Cardiac ventricle fibroblast (primary cell): ENCODE measurements around the gene FN3KRP. TPM values are rescaled to one million over a fixed set of nuclear protein-coding genes. Genes with fewer than 3 reads are reported as not detected.

Experiments used
- total RNA-seq: library from RNA; depleted of rRNA; stranded (reverse); fragments of >200 nt; gene quantifications from 2 replicates; pipeline ENCODE4 v1.2.3, GENCODE V29; 2015

FN3KRP gene
- total RNA-seq = 15.8 and 16.0 TPM in 2 replicates

GRCh38 chr17:82716203-82717010 lies at the start of gene FN3KRP:
FN3KRP (plus strand) TSS chr17:82716706; CDS start chr17:82716756, 50 bp downstream.

DNA sequence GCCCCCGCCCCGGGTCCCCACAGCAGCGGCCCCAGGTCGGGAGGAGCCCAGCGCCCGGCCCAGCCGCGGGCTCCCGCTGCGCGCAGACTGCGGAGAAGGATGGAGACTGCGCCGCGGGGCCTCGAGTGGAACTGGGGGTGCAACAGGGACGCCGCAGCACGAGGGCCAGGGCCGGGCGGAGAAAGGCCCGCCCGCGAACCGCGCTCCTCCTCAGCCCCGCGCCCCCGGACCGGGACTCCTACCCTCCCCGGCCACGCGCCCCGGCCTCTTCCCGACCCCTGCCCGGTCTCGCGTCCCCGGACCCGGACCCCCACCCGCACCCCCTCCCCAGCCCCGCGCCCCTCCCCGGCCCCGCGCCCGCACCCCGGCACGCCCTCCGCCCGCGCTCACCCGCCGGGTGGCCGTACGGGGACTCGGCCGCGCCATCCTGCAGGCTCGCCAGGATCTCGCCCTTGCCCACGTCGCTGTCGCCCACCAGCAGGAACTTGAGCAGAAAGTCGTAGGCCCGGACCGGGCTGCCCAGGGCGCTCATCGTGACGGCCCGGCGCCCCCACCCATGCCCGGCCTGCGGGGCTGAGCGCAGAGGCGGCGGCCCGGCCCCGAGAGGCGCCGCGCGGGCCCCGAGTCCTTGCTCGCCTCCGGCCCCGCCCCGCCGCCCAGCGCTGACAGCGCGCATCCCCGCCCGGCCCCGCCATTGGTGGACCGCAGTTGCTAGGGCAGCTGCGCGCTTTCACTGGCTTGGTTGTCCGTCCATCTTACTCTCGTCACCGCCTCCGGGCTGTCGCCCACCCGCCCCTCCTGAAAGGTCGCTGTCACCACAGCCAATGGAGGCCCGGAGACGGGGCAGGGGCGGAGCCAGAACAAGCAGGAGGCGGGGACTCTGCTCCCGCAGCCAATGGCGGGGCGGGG lies 18.2 kb upstream of the FN3KRP start, which contains the start of gene RAB40B:
Gene RAB40B, minus strand, starts transcription at position 634 of the 909 bp plus-strand sequence. Its CDS starts 102 bp downstream, at position 532.

DNA sequence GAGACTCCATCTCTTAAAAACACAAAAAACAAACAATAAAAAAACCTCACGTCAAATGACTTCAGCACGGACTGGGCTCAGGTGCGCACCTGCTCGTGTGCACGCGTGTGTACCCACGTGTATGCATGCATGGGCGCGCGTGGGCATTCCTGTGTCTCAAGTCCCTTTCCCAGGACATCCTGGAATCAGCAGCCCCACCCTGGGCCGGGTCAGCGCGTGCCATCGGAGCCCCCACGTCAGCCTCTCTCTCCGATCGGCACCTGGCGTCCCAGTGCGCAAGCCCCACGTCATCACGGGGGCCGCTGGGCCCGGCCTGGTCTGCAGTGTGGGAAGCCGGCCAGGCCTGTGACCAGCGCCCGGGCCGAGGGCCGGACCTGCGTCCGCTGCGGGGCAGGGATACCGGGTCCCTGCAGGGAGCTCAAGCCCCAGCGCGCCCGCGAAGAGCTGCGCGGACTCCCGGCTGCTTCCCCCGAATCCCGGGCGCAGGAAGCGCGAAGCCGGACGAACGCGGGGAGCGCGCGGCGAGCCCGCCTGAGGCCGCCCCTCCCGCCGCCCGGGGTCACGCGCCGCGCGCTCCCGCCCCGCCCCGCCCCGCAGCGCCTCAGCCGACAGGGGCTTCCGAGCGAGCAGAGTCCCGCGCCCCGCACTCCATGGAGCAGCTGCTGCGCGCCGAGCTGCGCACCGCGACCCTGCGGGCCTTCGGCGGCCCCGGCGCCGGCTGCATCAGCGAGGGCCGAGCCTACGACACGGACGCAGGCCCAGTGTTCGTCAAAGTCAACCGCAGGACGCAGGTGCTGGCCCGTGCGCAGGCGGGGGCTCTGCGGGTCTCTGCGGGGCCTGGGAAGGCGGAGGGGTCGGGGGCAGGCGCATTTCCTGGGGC lies 18.7 kb downstream of the FN3KRP start, which contains the start of gene FN3K:
Gene FN3K, plus strand, starts transcription at position 629 of the 880 bp plus-strand sequence. Its CDS starts 22 bp downstream, at position 651.

GRCh38 chr17:82751571-82752370 lies 35.3 kb downstream of the FN3KRP start, which contains the start of gene TBCD:
TBCD (plus strand) TSS chr17:82752065; CDS start chr17:82752194, 129 bp downstream.

Other genes starting within 250 kb of the FN3KRP start
- gene FOXK2, start 197.0 kb upstream of the FN3KRP start, total RNA-seq = 23.2 and 24.8 TPM in 2 replicates
- 51.1 and 53.0 TPM in 2 replicates for gene WDR45B, start 68.3 kb upstream of the FN3KRP start, total RNA-seq
- gene RAB40B, start 18.0 kb upstream of the FN3KRP start, total RNA-seq = 10.7 and 18.3 TPM in 2 replicates
- 0.68 and 5.1 TPM in 2 replicates for gene FN3K, start 18.9 kb downstream of the FN3KRP start, total RNA-seq
- 34.0 and 41.5 TPM in 2 replicates for gene TBCD, start 35.4 kb downstream of the FN3KRP start, total RNA-seq
- not detected in 2 replicates for gene ZNF750, start 123.3 kb downstream of the FN3KRP start, total RNA-seq